ENCODE results near the gene VEZT.
"Not testable (repeated sequence)": the region's sequence is repeated elsewhere in the genome, so short reads cannot be mapped to it uniquely, and the experiment has no call there.

Gene VEZT

GRCh38 chr12:95220726-95221125, 3.1 kb downstream of the VEZT start:
- no peak for DNase-seq

- no peak for DNase-seq
Observed at GRCh38 chr12:95224202-95225170, 6.9 kb downstream of the VEZT start.

GRCh38 chr12:95225645-95226212, 8.1 kb downstream of the VEZT start:
- no peak for DNase-seq

- DNase-seq: no peak
Observed at GRCh38 chr12:95227818-95228356, 10.3 kb downstream of the VEZT start.

- DNase-seq: no peak
Observed at GRCh38 chr12:95228617-95229016, 11.0 kb downstream of the VEZT start.

GRCh38 chr12:95229636-95230035, 12.0 kb downstream of the VEZT start:
- no peak for DNase-seq

GRCh38 chr12:95230313-95230712, 12.7 kb downstream of the VEZT start:
- no peak for DNase-seq

- no peak for DNase-seq
Observed at GRCh38 chr12:95231190-95231589, 13.6 kb downstream of the VEZT start.

GRCh38 chr12:95234187-95234586, 16.6 kb downstream of the VEZT start:
- DNase-seq: not testable (repeated sequence)

GRCh38 chr12:95235621-95236020, 18.0 kb downstream of the VEZT start:
- not testable (repeated sequence) for DNase-seq

GRCh38 chr12:95237315-95237714, 19.7 kb downstream of the VEZT start:
- no peak for DNase-seq

- DNase-seq: no peak
Observed at GRCh38 chr12:95238150-95238549, 20.5 kb downstream of the VEZT start.

- DNase-seq: no peak
Observed at GRCh38 chr12:95239216-95239615, 21.6 kb downstream of the VEZT start.

GRCh38 chr12:95239835-95240234, 22.2 kb downstream of the VEZT start:
- DNase-seq: not testable (repeated sequence)

- no peak for DNase-seq
Observed at GRCh38 chr12:95240556-95240955, 22.9 kb downstream of the VEZT start.

- not testable (repeated sequence) for DNase-seq
Observed at GRCh38 chr12:95241138-95241537, 23.5 kb downstream of the VEZT start.

- DNase-seq: no peak
Observed at GRCh38 chr12:95241761-95242506, 24.3 kb downstream of the VEZT start.

- no peak for DNase-seq
Observed at GRCh38 chr12:95243497-95244183, 26.0 kb downstream of the VEZT start.

- DNase-seq: no peak
Observed at GRCh38 chr12:95244350-95244749, 26.7 kb downstream of the VEZT start.

- no peak for DNase-seq
Observed at GRCh38 chr12:95248095-95248494, 30.5 kb downstream of the VEZT start.
